IPS DF 6.9 (cell line): Measurements from ENCODE around the gene MCCC1.
"Not testable (repeated sequence)": the region's sequence is repeated elsewhere in the genome, so short reads cannot be mapped to it uniquely, and the experiment has no call there.

Experiments used
- DNase-seq: peaks from one replicate; pipeline ENCODE4 v3.0.0-alpha.2; 2013; ENCODE audit warnings: low read depth, low spot score
- H3K27ac ChIP-seq: one replicate; pipeline ENCODE4 v1.5.1; 2013; ENCODE audit warnings: low read length, control low read depth
- H3K27me3 ChIP-seq: 2 replicates; pipeline ENCODE4 v1.6.1; 2013; ENCODE audit warnings: mild to moderate bottlenecking, low read length; ENCODE audit not compliant: control insufficient read depth, insufficient read depth
- H3K36me3 ChIP-seq: 2 replicates; pipeline ENCODE4 v1.6.1; 2013; ENCODE audit warnings: low read length; ENCODE audit not compliant: control insufficient read depth, insufficient read depth
- H3K4me1 ChIP-seq: 2 replicates; pipeline ENCODE4 v1.6.1; 2013; ENCODE audit warnings: low read length; ENCODE audit not compliant: control insufficient read depth, insufficient read depth
- H3K4me3 ChIP-seq: 2 replicates; pipeline ENCODE4 v1.5.1; 2013; ENCODE audit warnings: mild to moderate bottlenecking, low read length
- H3K9me3 ChIP-seq: 2 replicates; pipeline ENCODE4 v1.6.1; 2013; ENCODE audit warnings: low read length, inconsistent platforms; ENCODE audit not compliant: control insufficient read depth, insufficient read depth
- WGBS: extraction: QIAGEN DNeasy Blood & Tissue Kit; methylation state at CpG from one replicate; pipeline ENCODE4 v1.1.7; 2013; ENCODE audit warnings: mixed read lengths, missing lambda C conversion rate; ENCODE audit not compliant: insufficient read length, insufficient coverage; 5-methylcytosine and 5-hydroxymethylcytosine counted together

MCCC1 gene

DNA sequence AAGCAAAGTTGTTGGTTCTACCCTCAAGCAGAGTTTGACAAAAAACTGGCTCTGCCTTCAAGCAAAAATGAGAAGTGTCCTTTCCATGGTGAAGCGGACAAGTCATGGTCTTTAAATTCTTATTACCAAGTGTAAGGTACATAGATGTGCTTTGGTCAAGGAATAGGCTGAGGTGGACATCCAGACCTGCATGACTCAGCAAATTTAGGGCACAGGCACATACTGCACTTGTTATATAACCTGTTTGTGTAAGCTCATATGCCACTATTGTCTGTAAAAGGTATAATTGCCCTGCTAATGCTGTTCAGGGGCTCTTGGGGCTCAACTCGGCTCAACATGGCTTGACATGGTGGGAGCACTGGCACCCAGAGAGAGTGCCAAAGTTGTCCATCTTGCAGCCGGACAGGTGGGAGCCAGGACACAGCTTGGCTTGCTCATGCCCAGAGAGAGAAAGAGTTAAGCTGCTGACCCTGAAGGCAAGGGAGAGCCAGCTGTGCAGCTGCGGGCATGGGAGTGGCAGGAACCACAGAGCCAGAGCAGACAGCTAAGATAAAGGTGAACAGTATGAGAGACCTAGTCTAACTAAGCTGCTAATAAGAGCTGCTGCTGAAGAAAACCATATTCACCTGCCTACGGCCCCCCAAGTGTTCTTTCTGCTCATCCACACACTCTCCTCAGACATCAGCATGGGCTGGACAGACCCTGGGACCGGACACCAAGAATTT, 17.7 kb downstream of the MCCC1 start:
- Histone ChIP-seq H3K9me3 (no peaks in the 10 kb centered on the region), H3K36me3 (peaks cover 3% of the 10 kb centered on the region; the same call in 1 of the 2 replicates), H3K27ac (no peak overlapping the region)

DNA sequence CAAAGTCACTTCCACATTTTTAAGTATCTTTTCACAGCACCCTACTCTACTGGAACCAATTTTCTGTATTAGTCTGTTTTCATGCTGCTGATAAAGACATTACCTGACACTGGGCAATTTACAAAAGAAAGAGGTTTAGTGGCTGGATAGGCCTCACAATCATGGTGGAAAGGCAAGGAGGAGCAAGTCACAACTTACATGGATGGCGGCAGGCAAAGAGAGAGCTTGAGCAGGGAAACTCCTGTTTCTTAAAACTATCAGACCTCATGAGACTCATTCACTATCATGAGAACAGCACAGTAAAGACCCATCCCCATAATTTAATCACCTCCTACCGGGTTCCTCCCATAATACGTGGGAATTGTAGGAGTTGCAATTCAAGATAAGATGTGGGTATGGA, 18.7 kb downstream of the MCCC1 start:
- DNase-seq = no peak
- H3K36me3 ChIP-seq = peaks cover 3% of the 10 kb centered on the region; the same call in 1 of the 2 replicates
- no peaks in the 10 kb centered on the region for H3K4me1 ChIP-seq
- no peaks in the 10 kb centered on the region for H3K9me3 ChIP-seq
- no peak overlapping the region for H3K4me3 ChIP-seq
- H3K27ac ChIP-seq = no peak overlapping the region
- H3K27me3 ChIP-seq = no peaks in the 10 kb centered on the region
- WGBS = no CpG with 5 or more reads among the region's 3 CpGs

More for the DNA sequence above, 17.7 kb downstream of the MCCC1 start:
- WGBS = no CpG with 5 or more reads among the region's 6 CpGs
- Histone ChIP-seq H3K4me1 (no peaks in the 10 kb centered on the region), H3K4me3 (no peak overlapping the region), H3K27me3 (no peaks in the 10 kb centered on the region)
- DNase-seq = no peak

DNA sequence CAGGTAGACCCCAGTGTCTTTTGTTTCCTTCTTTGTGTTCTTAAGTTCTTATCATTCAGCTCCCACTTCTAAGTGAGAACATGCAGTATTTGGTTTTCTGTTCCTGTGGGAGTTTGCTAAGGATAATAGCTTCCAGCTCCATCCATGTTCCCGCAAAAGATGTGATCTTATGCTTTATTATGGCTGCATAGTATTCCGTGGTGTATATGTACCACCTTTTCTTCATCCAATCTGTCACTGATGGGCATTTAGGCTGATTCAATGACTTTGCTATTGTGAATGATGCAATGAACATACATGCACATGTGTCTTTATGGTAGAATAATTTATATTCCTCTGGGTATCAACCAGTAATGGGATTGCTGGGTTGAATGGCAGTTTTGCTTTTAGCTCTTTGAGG, 24.4 kb downstream of the MCCC1 start:
- H3K4me1 ChIP-seq = no peaks in the 10 kb centered on the region
- DNase-seq = no peak
- WGBS = no CpG with 5 or more reads among the region's 2 CpGs
- peaks cover 3% of the 10 kb centered on the region; the same call in 1 of the 2 replicates for H3K36me3 ChIP-seq
- no peaks in the 10 kb centered on the region for H3K9me3 ChIP-seq
- no peak overlapping the region for H3K4me3 ChIP-seq
- no peaks in the 10 kb centered on the region for H3K27me3 ChIP-seq
- H3K27ac ChIP-seq = no peak overlapping the region

DNA sequence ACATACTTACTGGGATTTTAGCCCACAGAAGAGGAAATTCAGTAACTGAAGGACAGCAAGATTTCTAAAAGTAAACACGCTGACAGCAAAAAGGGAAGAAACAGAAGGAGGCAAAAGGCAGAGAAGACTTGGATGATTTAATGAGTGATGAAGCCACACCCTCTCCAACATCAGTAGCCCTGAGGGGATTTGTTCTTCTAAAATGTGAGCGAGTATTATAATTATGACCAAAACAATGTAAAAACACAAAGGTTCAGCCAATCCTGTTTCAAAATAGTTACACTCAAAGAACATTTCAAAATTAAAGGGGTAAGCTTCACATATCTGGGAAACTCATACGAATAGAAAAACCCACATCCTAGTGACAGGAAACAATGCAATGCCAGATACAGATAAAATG, 25.0 kb downstream of the MCCC1 start:
- no CpG with 5 or more reads among the region's 3 CpGs for WGBS
- no peak for DNase-seq
- Histone ChIP-seq H3K4me3 (no peak overlapping the region), H3K27ac (no peak overlapping the region), H3K9me3 (no peaks in the 10 kb centered on the region), H3K36me3 (peaks cover under 1% of the 10 kb centered on the region; the same call in 1 of the 2 replicates), H3K27me3 (no peaks in the 10 kb centered on the region), H3K4me1 (no peaks in the 10 kb centered on the region)

DNA sequence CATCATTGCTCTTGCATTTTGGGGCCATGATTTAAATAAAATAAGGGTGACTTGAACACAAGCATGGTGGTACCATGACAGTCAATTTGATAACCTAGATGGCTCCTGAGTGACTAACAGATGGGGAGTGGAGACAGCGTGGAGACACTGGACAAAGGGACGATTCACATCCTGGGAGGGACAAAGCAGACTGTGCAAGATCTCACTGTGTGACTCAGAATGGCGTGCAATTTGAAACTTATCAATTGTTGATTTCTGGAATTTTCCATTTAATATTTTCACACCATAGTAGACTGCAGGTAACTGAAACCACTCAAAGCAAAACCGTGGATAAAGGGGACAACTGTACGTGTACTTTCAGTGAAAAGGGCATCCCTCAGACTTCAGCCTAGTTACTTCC, 25.5 kb downstream of the MCCC1 start:
- no peak for DNase-seq
- Histone ChIP-seq H3K27ac (no peak overlapping the region), H3K27me3 (no peaks in the 10 kb centered on the region), H3K9me3 (no peaks in the 10 kb centered on the region), H3K4me1 (no peaks in the 10 kb centered on the region), H3K36me3 (no peaks in the 10 kb centered on the region; the same call in 1 of the 2 replicates), H3K4me3 (no peak overlapping the region)
- no CpG with 5 or more reads among the region's 5 CpGs for WGBS

DNA sequence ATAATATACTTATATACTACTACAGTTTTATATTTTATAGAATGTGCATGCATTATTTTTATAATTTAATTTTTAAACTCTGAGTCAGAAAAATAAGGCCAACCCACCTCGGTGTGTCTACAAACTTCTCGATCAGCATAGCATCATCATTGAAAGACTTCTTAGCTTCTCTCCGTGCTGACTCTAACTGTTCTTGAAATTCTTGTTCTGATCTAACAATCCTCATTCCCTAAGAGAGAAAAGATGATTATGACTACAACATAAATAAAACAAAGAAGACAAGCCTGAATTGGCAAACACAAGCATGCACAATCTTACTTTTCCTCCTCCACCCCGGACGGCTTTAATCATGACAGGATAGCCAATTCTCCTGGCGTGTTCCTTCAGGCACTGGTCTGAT, 28.4 kb downstream of the MCCC1 start:
- Histone ChIP-seq H3K9me3 (no peaks in the 10 kb centered on the region), H3K27me3 (no peaks in the 10 kb centered on the region), H3K4me1 (no peaks in the 10 kb centered on the region), H3K36me3 (no peaks in the 10 kb centered on the region; the same call in 1 of the 2 replicates), H3K27ac (no peak overlapping the region), H3K4me3 (no peak overlapping the region)
- no peak for DNase-seq
- no CpG with 5 or more reads among the region's 6 CpGs for WGBS

DNA sequence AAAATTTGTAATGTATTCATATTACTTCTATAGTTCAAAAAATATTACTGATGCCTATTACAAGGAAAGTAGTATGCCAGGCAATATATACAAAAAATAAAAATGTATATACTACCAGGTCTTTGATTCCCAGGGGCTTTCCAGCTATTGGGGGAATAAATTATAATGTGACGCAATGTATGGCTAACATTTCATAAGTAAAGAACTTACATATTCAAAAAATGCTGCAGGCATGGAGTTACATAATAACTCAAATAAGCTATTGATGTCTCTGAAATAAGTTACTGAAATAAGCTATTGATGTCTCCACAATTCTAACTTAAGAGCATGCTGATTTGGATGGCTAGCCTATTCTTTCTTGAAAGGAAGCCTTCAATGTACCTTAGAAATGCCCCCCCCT, 30.2 kb downstream of the MCCC1 start:
- H3K27me3 ChIP-seq = no peaks in the 10 kb centered on the region
- no peaks in the 10 kb centered on the region for H3K9me3 ChIP-seq
- no peaks in the 10 kb centered on the region for H3K4me1 ChIP-seq
- H3K4me3 ChIP-seq = no peak overlapping the region
- H3K36me3 ChIP-seq = no peaks in the 10 kb centered on the region; the same call in 1 of the 2 replicates
- no CpG with 5 or more reads among the region's 1 CpG for WGBS
- no peak overlapping the region for H3K27ac ChIP-seq
- no peak for DNase-seq

DNA sequence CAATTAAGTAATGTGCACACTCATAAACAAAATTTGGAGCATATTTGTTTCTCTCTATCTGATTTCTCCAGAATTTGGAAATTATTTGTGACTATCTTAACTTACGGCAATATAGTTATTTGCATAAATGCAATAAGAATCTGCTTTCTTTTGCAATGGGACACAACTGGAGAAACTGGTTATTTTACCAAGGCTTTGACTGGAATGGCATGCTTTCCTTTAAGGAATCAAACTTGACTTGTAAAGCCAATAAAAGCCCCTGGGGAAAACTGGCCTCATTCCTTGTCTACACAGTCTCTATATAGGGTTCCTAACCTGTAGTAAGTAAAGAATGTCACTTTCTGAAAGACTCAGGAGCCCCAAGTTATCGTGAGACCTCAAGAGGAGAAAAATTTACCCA, 32.4 kb downstream of the MCCC1 start:
- not testable (repeated sequence) for H3K9me3 ChIP-seq, H3K27ac ChIP-seq, H3K4me1 ChIP-seq, H3K36me3 ChIP-seq, H3K27me3 ChIP-seq, H3K4me3 ChIP-seq, DNase-seq
- no CpG with 5 or more reads among the region's 2 CpGs for WGBS

DNA sequence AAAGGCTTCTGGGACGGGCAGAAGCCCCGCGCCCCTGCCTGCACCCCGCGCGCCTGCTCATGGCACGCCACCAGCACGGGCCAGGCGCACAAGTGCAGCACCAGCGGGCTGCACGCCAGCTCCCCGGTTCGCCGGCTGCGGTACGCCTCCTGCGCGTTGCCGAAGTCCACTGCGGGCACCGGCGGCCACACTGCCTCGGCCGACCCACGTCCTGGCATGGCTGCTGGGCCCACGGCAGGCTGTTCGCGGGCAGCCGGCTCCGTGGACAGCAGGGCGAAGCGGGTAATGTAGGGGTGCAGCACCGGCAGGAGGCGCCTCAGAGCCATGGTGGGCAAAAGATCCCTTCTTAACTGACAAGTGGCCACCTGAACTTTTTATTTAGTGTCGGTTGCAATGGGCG, 34.8 kb downstream of the MCCC1 start:
- no peak overlapping the region for H3K27ac ChIP-seq
- WGBS = no CpG with 5 or more reads among the region's 36 CpGs
- no peak overlapping the region for H3K4me3 ChIP-seq
- no peaks in the 10 kb centered on the region for H3K36me3 ChIP-seq
- H3K27me3 ChIP-seq = no peaks in the 10 kb centered on the region
- no peaks in the 10 kb centered on the region for H3K4me1 ChIP-seq
- DNase-seq = peak; percentile 20
- no peaks in the 10 kb centered on the region for H3K9me3 ChIP-seq

DNA sequence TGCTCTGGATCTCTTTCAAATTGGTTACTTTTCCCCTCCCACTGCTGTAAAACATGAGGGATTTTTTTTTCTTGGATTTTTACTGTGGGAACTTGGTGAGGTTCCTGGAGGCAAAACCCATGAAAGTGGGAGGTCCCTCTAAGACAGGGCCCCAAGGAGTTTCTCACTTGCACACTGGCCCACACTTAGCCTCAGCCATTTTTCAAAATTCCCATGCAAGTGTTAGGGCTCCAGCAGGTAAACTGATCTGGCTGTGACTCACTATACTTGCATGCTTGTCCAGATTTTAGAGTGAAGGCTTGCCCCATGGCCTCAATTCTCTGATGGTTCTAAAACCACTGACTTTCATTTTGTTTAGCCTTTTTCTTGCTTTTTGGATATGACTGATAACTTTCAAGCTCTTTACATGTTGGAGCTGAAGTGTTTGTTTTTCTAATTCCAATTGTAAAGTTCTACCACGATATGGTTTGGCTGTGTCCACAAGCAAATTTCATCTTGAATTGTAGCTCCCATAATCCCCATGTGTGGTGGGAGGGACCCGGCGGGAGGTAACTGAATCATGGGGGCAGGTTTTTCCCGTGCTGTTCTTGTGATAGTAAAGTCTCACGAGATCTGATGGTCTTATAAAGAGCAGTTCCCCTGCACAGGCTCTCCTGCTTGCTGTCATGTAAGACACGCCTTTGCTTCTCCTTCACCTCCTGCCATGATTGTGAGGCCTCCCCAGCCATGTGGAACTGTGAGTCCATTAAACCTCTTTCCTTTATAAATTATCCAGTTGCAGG, 37.7 kb downstream of the MCCC1 start:
- no peaks in the 10 kb centered on the region for H3K36me3 ChIP-seq
- no CpG with 5 or more reads among the region's 6 CpGs for WGBS
- no peaks in the 10 kb centered on the region for H3K27me3 ChIP-seq
- H3K9me3 ChIP-seq = no peaks in the 10 kb centered on the region
- no peak overlapping the region for H3K4me3 ChIP-seq
- no peak for DNase-seq
- H3K27ac ChIP-seq = no peak overlapping the region
- no peaks in the 10 kb centered on the region for H3K4me1 ChIP-seq
